Tibial nerve (tissue), 4 donors: Measurements from ENCODE around the gene FXYD5. TPM values are rescaled to one million over a fixed set of nuclear protein-coding genes. Genes with fewer than 3 reads are reported as not detected.

Experiments used
- DNase-seq, 2 donors: peaks; one replicate each; pipeline ENCODE4 v3.0.0-alpha.2; 2019; ENCODE audit warnings: low spot score in 2 of 2
- H3K27ac ChIP-seq, 4 donors: fragments of 200-600 bp; sonication (generic) in 3 of 4; one replicate each; pipeline ENCODE4 v1.5.1; 2017 to 2019; ENCODE audit warnings: mild to moderate bottlenecking in 1 of 4
- H3K27me3 ChIP-seq, 2 donors: fragments of 200-600 bp; sonication (generic) in 1 of 2; one replicate each; pipeline versions ENCODE4 v1.5.1 to v1.6.0; 2017 to 2019
- H3K36me3 ChIP-seq, 3 donors: fragments of 200-600 bp; sonication (generic); one replicate each; pipeline ENCODE4 v1.5.1; 2018 to 2019
- H3K4me1 ChIP-seq, 4 donors: fragments of 200-600 bp; sonication (generic) in 3 of 4; one replicate each; pipeline ENCODE4 v1.5.1; 2017 to 2019
- H3K4me3 ChIP-seq, 4 donors: fragments of 200-600 bp; sonication (generic) in 3 of 4; one replicate each; pipeline ENCODE4 v1.5.1; 2017 to 2019; ENCODE audit warnings: mild to moderate bottlenecking in 1 of 4, moderate library complexity in 1 of 4
- H3K9me3 ChIP-seq, 4 donors: fragments of 200-600 bp; sonication (generic) in 3 of 4; one replicate each; pipeline ENCODE4 v1.5.1; 2017 to 2019
- CTCF ChIP-seq, 5 experiments: fragments of 200-600 bp in 3 of 5; fragments of 450-650 bp in 2 of 5; sonication (generic) in 3 of 5; IDR thresholded peaks; one replicate each; pipeline ENCODE4 v1.5.1; 2016 to 2019; ENCODE audit warnings: antibody characterized with exemption in 5 of 5, mild to moderate bottlenecking in 3 of 5, moderate library complexity in 2 of 5
- EP300 ChIP-seq, 2 donors: sonication (generic); formaldehyde crosslinking; IDR thresholded peaks; one replicate each; pipeline ENCODE4 v1.6.1; 2017; ENCODE audit warnings: antibody characterized with exemption in 2 of 2, mild to moderate bottlenecking in 1 of 2
- POLR2A ChIP-seq, 2 donors: fragments of 450-650 bp; IDR thresholded peaks; one replicate each; pipeline ENCODE4 v1.6.1; 2017; ENCODE audit warnings: antibody characterized with exemption in 2 of 2, mild to moderate bottlenecking in 2 of 2, moderate library complexity in 2 of 2
- WGBS, 2 donors: methylation state at CpG; one replicate each; pipeline ENCODE4 v1.1.5; 2018; 5-methylcytosine and 5-hydroxymethylcytosine counted together
- total RNA-seq, 4 donors: library from RNA; depleted of rRNA; stranded (reverse); fragments of >200 nt; gene quantifications; one replicate each; pipeline ENCODE4 v1.1.0, GENCODE V29; 2016

Gene FXYD5
- total RNA-seq, 4 donors from 2014 or later = 19.9 to 53.4 (median 37.5) TPM

GRCh38 chr19:35168196-35168595, 13.7 kb downstream of the FXYD5 start:
- DNase-seq = no peak
- Histone ChIP-seq H3K4me1 (no peaks in the 10 kb centered on the region), H3K36me3 (peaks cover 0 to 67% (median 0%) of the 10 kb centered on the region in 3 donors), H3K4me3 (no peak overlapping the region), H3K9me3 (peaks cover 0 to 36% (median 0%) of the 10 kb centered on the region in 4 donors), H3K27me3 (no peaks in the 10 kb centered on the region), H3K27ac (no peak overlapping the region)
- no peak for TF ChIP-seq CTCF (IDR thresholded peaks at IDR 0.05)
- TF ChIP-seq POLR2A (IDR thresholded peaks at IDR 0.05) = no peak
- no peak for TF ChIP-seq EP300 (IDR thresholded peaks at IDR 0.05)
- WGBS, 2 donors = 81 to 88% methylated on average over 3 of the region's 3 CpGs

DNA sequence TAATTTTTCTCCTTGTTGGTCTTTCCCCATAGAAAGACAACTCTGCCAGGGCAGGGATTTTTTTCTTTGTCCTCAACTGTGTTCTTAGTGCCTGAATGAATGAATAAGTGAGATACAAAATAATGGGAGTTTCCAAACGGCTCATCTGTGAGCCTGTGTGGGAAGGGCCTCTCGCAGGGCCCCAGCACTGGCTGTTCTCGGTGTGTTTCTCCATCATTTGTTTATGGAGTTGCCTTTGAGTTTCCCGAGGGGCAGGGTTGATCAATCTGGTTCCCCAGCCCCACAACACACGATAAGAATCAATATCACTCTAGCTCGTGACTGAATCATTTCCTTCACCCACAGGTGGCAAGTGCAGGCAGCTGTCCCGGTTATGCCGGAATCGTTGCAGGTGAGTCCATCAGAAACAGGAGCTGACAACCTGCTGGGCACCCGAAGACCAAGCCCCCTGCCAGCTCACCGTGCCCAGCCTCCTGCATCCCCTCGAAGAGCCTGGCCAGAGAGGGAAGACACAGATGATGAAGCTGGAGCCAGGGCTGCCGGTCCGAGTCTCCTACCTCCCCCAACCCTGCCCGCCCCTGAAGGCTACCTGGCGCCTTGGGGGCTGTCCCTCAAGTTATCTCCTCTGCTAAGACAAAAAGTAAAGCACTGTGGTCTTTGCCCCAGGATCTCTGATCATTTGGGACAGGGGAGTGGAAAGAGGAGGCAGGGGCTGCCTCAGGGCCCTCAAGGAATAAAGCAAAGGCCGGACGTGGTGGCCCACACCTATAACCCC, 14.9 kb downstream of the FXYD5 start:
- Histone ChIP-seq H3K27me3 (no peaks in the 10 kb centered on the region), H3K36me3 (peaks cover 0 to 55% (median 0%) of the 10 kb centered on the region in 3 donors), H3K27ac (peak overlapping the region in 1 of 4 donors; percentile 46), H3K4me3 (no peak overlapping the region), H3K4me1 (no peaks in the 10 kb centered on the region), H3K9me3 (peaks cover 0 to 25% (median 0%) of the 10 kb centered on the region in 4 donors)
- TF ChIP-seq CTCF (IDR thresholded peaks at IDR 0.05) (no peak), EP300 (IDR thresholded peaks at IDR 0.05) (no peak), POLR2A (IDR thresholded peaks at IDR 0.05) (no peak)
- WGBS, 2 donors = 77 to 85% methylated on average over 13 to 18 of the region's 18 CpGs
- no peak for DNase-seq

- 71 to 76% methylated on average over 7 of the region's 7 CpGs for WGBS, 2 donors
- no peak overlapping the region for H3K4me3 ChIP-seq
- peak in 1 of 2 donors; percentile 28 for DNase-seq
Measured at GRCh38 chr19:35170359-35171061, 16.0 kb downstream of the FXYD5 start.

GRCh38 chr19:35171730-35172129, 17.2 kb downstream of the FXYD5 start:
- 59 to 61% methylated on average over 3 of the region's 3 CpGs for WGBS, 2 donors
- TF ChIP-seq POLR2A (IDR thresholded peaks at IDR 0.05) = no peak
- no peak for TF ChIP-seq EP300 (IDR thresholded peaks at IDR 0.05)
- TF ChIP-seq CTCF (IDR thresholded peaks at IDR 0.05) = no peak

More at GRCh38 chr19:35170359-35171061, 16.0 kb downstream of the FXYD5 start:
- Histone ChIP-seq H3K4me1 (no peaks in the 10 kb centered on the region), H3K27ac (peak overlapping the region in 1 of 4 donors; percentile 46), H3K9me3 (peaks cover 0 to 17% (median 0%) of the 10 kb centered on the region in 4 donors), H3K36me3 (peaks cover 0 to 44% (median 0%) of the 10 kb centered on the region in 3 donors), H3K27me3 (no peaks in the 10 kb centered on the region)
- TF ChIP-seq POLR2A (IDR thresholded peaks at IDR 0.05) = no peak
- no peak for TF ChIP-seq CTCF (IDR thresholded peaks at IDR 0.05)
- no peak for TF ChIP-seq EP300 (IDR thresholded peaks at IDR 0.05)

GRCh38 chr19:35174226-35174625, 19.7 kb downstream of the FXYD5 start:
- Histone ChIP-seq H3K27me3 (no peaks in the 10 kb centered on the region), H3K4me3 (no peak overlapping the region), H3K9me3 (no peaks in the 10 kb centered on the region), H3K36me3 (peaks cover 0 to 15% (median 0%) of the 10 kb centered on the region in 3 donors), H3K27ac (no peak overlapping the region), H3K4me1 (peaks cover 0 to 3% (median 0%) of the 10 kb centered on the region in 4 donors)
- WGBS, 2 donors = 89 to 93% methylated on average over 6 of the region's 6 CpGs
- DNase-seq = no peak
- TF ChIP-seq EP300 (IDR thresholded peaks at IDR 0.05) (no peak), CTCF (IDR thresholded peaks at IDR 0.05) (no peak), POLR2A (IDR thresholded peaks at IDR 0.05) (no peak)

More at GRCh38 chr19:35171730-35172129, 17.2 kb downstream of the FXYD5 start:
- H3K36me3 ChIP-seq = peaks cover 0 to 32% (median 0%) of the 10 kb centered on the region in 3 donors
- peaks cover 0 to 4% (median 0%) of the 10 kb centered on the region in 4 donors for H3K9me3 ChIP-seq
- peaks cover 0 to 3% (median 0%) of the 10 kb centered on the region in 4 donors for H3K4me1 ChIP-seq
- no peak overlapping the region for H3K4me3 ChIP-seq
- H3K27me3 ChIP-seq = no peaks in the 10 kb centered on the region
- DNase-seq = no peak
- H3K27ac ChIP-seq = peak overlapping the region in 1 of 4 donors; percentile 12
